Measurements from ENCODE around the gene TRABD2B. TPM values are rescaled to one million over a fixed set of nuclear protein-coding genes. Genes with fewer than 3 reads are reported as not detected.
A peak's percentile ranks its signal among the peaks of the same experiment; 100 is the strongest.

Gene TRABD2B
- total RNA-seq, 2 donors from 2014 or later: 2.6 to 4.3 TPM

DNA sequence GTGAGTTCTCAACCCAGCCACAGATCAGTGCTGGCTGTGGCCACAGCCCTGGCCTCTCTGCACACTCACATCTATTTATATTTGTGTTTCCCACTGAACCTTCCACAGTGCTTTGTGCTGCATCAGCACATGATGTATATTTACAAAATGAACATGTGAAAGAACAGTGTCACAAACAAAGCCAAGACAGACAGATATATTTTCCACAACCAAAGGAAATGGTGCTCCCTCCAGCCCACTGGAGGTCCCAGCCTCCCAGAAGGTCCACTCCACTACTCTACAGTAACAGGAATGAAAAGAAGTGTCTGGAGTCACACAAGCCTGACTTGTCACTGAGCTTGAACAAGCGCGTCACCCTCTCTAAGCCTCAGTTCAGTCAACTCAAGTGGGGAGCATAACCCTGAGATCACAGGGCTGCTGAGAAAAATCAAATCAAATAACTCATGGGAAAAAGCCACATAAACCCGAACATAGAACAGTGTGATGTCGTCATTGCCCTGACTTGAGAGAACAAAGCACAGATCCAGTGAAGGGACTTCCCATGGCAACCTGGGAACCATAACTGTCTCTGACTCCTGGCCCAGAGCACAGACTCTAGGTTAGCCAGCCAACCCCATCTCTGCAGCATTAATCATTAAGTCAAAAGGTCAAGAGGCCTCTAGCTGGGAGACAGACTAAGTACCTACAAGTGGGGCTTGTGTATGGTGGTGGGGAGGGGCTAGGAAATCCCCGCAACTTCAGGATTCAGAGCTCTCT lies 121.2 kb downstream of the TRABD2B start:
- intact Hi-C loops (cut with DNase I): no loop called here
- H3K9me3 ChIP-seq: no peaks in the 10 kb centered on the region
- no peaks in the 10 kb centered on the region for H3K36me3 ChIP-seq (replicated peaks in 1 of 2; ENCODE audit: insufficient read depth in 1 of 2, low read depth in 2 of 2)
- no peak overlapping the region for H3K4me3 ChIP-seq
- DNase-seq (peak; percentile 22 to 66 (median 34)), ATAC-seq (peak; percentile 84)
- peak overlapping the region; percentile 28 to 76 (median 58) for H3K27ac ChIP-seq
- 52 to 59% methylated on average over 5 of the region's 5 CpGs for WGBS, 2 donors
- no peaks in the 10 kb centered on the region for H3K27me3 ChIP-seq
- peaks cover 54% of the 10 kb centered on the region for H3K4me1 ChIP-seq
- TF ChIP-seq POLR2A (IDR thresholded peaks at IDR 0.05): no peak
- TF ChIP-seq, protein P1, sequence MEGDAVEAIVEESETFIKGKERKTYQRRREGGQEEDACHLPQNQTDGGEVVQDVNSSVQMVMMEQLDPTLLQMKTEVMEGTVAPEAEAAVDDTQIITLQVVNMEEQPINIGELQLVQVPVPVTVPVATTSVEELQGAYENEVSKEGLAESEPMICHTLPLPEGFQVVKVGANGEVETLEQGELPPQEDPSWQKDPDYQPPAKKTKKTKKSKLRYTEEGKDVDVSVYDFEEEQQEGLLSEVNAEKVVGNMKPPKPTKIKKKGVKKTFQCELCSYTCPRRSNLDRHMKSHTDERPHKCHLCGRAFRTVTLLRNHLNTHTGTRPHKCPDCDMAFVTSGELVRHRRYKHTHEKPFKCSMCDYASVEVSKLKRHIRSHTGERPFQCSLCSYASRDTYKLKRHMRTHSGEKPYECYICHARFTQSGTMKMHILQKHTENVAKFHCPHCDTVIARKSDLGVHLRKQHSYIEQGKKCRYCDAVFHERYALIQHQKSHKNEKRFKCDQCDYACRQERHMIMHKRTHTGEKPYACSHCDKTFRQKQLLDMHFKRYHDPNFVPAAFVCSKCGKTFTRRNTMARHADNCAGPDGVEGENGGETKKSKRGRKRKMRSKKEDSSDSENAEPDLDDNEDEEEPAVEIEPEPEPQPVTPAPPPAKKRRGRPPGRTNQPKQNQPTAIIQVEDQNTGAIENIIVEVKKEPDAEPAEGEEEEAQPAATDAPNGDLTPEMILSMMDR (IDR thresholded peaks at IDR 0.05): no peak

DNA sequence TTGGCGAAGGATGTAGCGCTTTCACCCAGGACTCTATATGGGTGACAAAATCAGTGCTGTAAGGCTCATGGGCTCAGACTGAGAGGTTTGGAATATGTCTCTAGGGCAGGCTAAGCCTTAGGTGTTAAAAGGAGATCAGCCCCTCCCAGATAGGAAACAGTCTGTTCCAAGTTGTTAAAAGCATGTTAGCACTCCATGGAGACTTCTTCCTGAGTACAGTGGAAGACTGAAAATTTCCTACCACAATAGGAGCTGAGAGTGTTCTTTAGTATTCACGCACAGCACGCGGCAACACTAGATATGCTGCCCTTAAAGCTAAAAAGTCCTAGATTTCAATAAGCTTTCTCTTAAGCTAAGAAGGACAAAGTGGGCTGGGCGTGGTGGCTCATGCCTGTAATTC lies 122.1 kb downstream of the TRABD2B start:
- Histone ChIP-seq H3K4me1 (peaks cover 51% of the 10 kb centered on the region), H3K4me3 (no peak overlapping the region), H3K27me3 (no peaks in the 10 kb centered on the region), H3K36me3 (replicated peaks in 1 of 2; ENCODE audit: insufficient read depth in 1 of 2, low read depth in 2 of 2) (no peaks in the 10 kb centered on the region), H3K9me3 (no peaks in the 10 kb centered on the region), H3K27ac (peak overlapping the region in 2 of 4 donors; percentile 70 to 76)
- intact Hi-C loops (cut with DNase I): no loop called here
- no peak for DNase-seq
- WGBS, 2 donors: 90% methylated on average over 6 of the region's 6 CpGs
- ATAC-seq: no peak
- TF ChIP-seq, protein P1 (IDR thresholded peaks at IDR 0.05): no peak
- no peak for TF ChIP-seq POLR2A (IDR thresholded peaks at IDR 0.05)

DNA sequence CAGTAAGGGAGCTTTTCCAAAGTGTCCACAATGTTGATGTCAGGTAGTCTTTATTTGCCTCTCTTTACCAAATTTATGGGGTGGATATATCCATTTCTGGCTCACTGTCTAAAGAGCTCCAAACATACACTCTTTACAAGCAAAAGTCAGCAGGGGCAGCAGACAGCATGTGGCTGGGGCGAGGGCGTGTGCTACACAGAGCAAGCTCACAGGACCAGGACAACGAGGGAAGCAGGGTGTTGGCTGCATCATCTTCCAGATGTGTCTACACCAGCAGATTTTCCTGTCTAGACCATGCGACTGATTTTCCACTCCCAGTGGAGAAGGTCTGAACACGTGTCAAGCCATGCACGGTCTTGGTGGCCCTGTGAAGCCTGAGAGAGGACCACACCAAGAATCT lies 123.8 kb downstream of the TRABD2B start:
- H3K27ac ChIP-seq: no peak overlapping the region
- H3K27me3 ChIP-seq: no peaks in the 10 kb centered on the region
- H3K4me3 ChIP-seq: no peak overlapping the region
- no peaks in the 10 kb centered on the region for H3K9me3 ChIP-seq
- H3K4me1 ChIP-seq: peaks cover 51% of the 10 kb centered on the region
- no peak for ATAC-seq
- DNase-seq: no peak
- WGBS, 2 donors: 87 to 93% methylated on average over 6 of the region's 6 CpGs
- intact Hi-C loops (cut with DNase I): no loop called here
- TF ChIP-seq, protein P1 (IDR thresholded peaks at IDR 0.05): no peak
- no peak for TF ChIP-seq POLR2A (IDR thresholded peaks at IDR 0.05)
- H3K36me3 ChIP-seq (replicated peaks in 1 of 2; ENCODE audit: insufficient read depth in 1 of 2, low read depth in 2 of 2): no peaks in the 10 kb centered on the region

DNA sequence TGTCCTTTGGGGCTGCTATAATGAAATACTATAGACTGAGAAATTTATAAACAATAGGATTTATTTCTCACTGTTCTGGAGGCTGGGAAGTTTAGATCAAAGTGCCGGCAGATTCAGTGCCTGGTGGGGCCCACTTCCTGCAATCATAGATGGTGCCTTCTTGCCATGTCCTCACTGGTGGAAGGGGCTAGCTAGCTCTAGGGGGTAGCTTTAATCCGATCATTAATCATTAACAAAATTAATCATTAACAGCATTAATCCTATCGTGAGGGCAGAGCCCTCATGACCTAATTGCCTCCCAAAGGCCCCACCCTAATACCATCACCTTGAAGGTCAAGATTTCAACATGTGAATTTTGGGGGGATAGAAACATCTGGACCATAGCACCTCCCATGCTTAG lies 124.3 kb downstream of the TRABD2B start:
- Histone ChIP-seq H3K4me3 (no peak overlapping the region), H3K27ac (peak overlapping the region in 1 of 4 donors; percentile 33), H3K4me1 (peaks cover 51% of the 10 kb centered on the region), H3K9me3 (no peaks in the 10 kb centered on the region), H3K36me3 (replicated peaks in 1 of 2; ENCODE audit: insufficient read depth in 1 of 2, low read depth in 2 of 2) (no peaks in the 10 kb centered on the region), H3K27me3 (no peaks in the 10 kb centered on the region)
- ATAC-seq (no peak), DNase-seq (no peak)
- intact Hi-C loops (cut with DNase I): no loop called here
- 23 to 44% methylated on average over 3 of the region's 3 CpGs for WGBS, 2 donors
- TF ChIP-seq, protein P1 (IDR thresholded peaks at IDR 0.05): no peak
- TF ChIP-seq POLR2A (IDR thresholded peaks at IDR 0.05): no peak

Data from body of pancreas (tissue), 4 donors.